K562 (cell line): Measurements from ENCODE around the gene ZBTB43. TPM values are rescaled to one million over a fixed set of nuclear protein-coding genes. Genes with fewer than 3 reads are reported as not detected.

Experiments
- ATAC-seq: fragments of 200-7000 bp; cut with Tn5 transposase; 3 replicates; pipeline ENCODE4 v1.9.1; 2020; ENCODE audit warnings: moderate library complexity
- BruUV-seq: library from RNA; stranded (reverse); fragments of 400-500 nt; replicated peaks from 2 replicates; lab custom pipeline; 2021; lab: Mats Ljungman, UMichigan
- CTCF ChIA-PET: fragments of 300-600 bp; formaldehyde crosslinking; extraction: SDS; loops from one replicate; lab custom pipeline; 2021; ENCODE audit warnings: low intra/inter-chr PET ratio; lab: Yijun Ruan, JAX
- POLR2A ChIA-PET: fragments of 300-600, 350-650 bp; sonication (Branson Sonifier 250); formaldehyde crosslinking; extraction: SDS; loops from one replicate; lab custom pipeline; 2021; ENCODE audit warnings: antibody characterized with exemption, inconsistent platforms; lab: Yijun Ruan, JAX
- DNase-seq, 4 experiments: peaks; one replicate each; pipeline versions ENCODE4 v3.0.0 to v3.0.0-alpha.2; 2011 to 2018; ENCODE audit warnings: low spot score in 3 of 4, mixed read lengths in 3 of 4; ENCODE audit errors: extremely low read depth in 1 of 4
- FAIRE-seq: peaks from 2 replicates; lab custom pipeline; 2011; peaks lifted over from hg19 to GRCh38; lab: Jason Lieb, UNC
- H2AFZ ChIP-seq: 2 replicates; pipeline ENCODE4 v1.6.0; 2011; ENCODE audit warnings: low read depth, low read length, control low read depth, inconsistent platforms
- H3K27ac ChIP-seq: fragments of 200-600 bp; 3 replicates; pipeline ENCODE4 v1.8.0; 2011; ENCODE audit warnings: low read depth, mild to moderate bottlenecking, control low read depth, inconsistent platforms, low read length, moderate library complexity, mixed read lengths; ENCODE audit errors: extremely low read depth
- H3K27me3 ChIP-seq, 2 experiments: fragments of 300-600 bp in 1 of 2; 2 replicates in 1 of 2; 3 replicates in 1 of 2; pipeline versions ENCODE4 v1.6.0 to v1.8.0; 2011; ENCODE audit warnings: inconsistent platforms in 2 of 2, low read length in 2 of 2, mild to moderate bottlenecking in 1 of 2, mixed read lengths in 1 of 2, moderate library complexity in 1 of 2; ENCODE audit not compliant: control insufficient read depth in 2 of 2, insufficient read depth in 2 of 2
- H3K36me3 ChIP-seq: fragments of 300-600 bp; 3 replicates; pipeline ENCODE4 v1.8.0; 2011; ENCODE audit warnings: mild to moderate bottlenecking, low read length, inconsistent platforms; ENCODE audit not compliant: control insufficient read depth, insufficient read depth
- H3K4me1 ChIP-seq, 2 experiments: fragments of 200-600 bp in 1 of 2; replicated peaks in 1 of 2; 2 replicates in 1 of 2; 3 replicates in 1 of 2; pipeline versions ENCODE4 v1.5.1 to v1.8.0; 2011; ENCODE audit warnings: inconsistent platforms in 2 of 2, low read length in 2 of 2, mild to moderate bottlenecking in 1 of 2, mixed read lengths in 1 of 2, moderate library complexity in 1 of 2; ENCODE audit not compliant: control insufficient read depth in 2 of 2, insufficient read depth in 2 of 2
- H3K4me2 ChIP-seq: 2 replicates; pipeline ENCODE4 v1.6.1; 2011; ENCODE audit warnings: low read length, control low read depth, inconsistent platforms, mixed read lengths; ENCODE audit not compliant: insufficient read depth
- H3K4me3 ChIP-seq: fragments of 200-600 bp; sonication (generic), shearing (Covaris generic); 2 replicates; pipeline ENCODE4 v1.5.1; 2016; ENCODE audit warnings: control low read depth, inconsistent platforms
- H3K79me2 ChIP-seq: fragments of 200-600 bp; 3 replicates; pipeline ENCODE4 v1.8.0; 2011; ENCODE audit warnings: low read length, inconsistent platforms; ENCODE audit not compliant: control insufficient read depth, insufficient read depth
- H3K9ac ChIP-seq, 2 experiments: 2 replicates each; pipeline versions ENCODE4 v1.6.0 to v1.6.1; 2011; ENCODE audit warnings: low read depth in 2 of 2, low read length in 2 of 2, control low read depth in 1 of 2, inconsistent platforms in 1 of 2, mild to moderate bottlenecking in 1 of 2, mixed read lengths in 1 of 2; ENCODE audit not compliant: insufficient read depth in 1 of 2
- H3K9me1 ChIP-seq: one replicate; pipeline ENCODE4 v1.6.0; 2011; ENCODE audit warnings: inconsistent platforms, mild to moderate bottlenecking, low read length, moderate library complexity; ENCODE audit not compliant: control insufficient read depth, insufficient read depth
- H3K9me3 ChIP-seq: replicated peaks from 2 replicates; pipeline ENCODE4 v1.5.1; 2011; ENCODE audit warnings: low read depth, low read length, inconsistent platforms; ENCODE audit not compliant: control insufficient read depth, insufficient read depth
- H4K20me1 ChIP-seq: replicated peaks from 2 replicates; pipeline ENCODE4 v1.6.1; 2011; ENCODE audit warnings: low read length, inconsistent platforms, mixed read lengths; ENCODE audit not compliant: control insufficient read depth, insufficient read depth
- ATF3 ChIP-seq, 2 experiments: fragments of 450-650 bp in 1 of 2; sonication (generic) in 1 of 2; formaldehyde crosslinking in 1 of 2; IDR thresholded peaks in 1 of 2; conservative IDR thresholded peaks in 1 of 2; 2 replicates each; pipeline versions ENCODE4 v1.6.1 to v1.8.1; 2016 to 2023; ENCODE audit warnings: mild to moderate bottlenecking in 2 of 2, moderate library complexity in 2 of 2, inconsistent platforms in 1 of 2, missing genetic modification reagents in 1 of 2
- BRF1 ChIP-seq: IDR thresholded peaks from 3 replicates; pipeline ENCODE4 v1.6.1; 2011; ENCODE audit warnings: borderline replicate concordance, mild to moderate bottlenecking; ENCODE audit not compliant: insufficient read length; ENCODE audit errors: extremely low read depth
- CHAMP1 ChIP-seq: fragments of 450-650 bp; IDR thresholded peaks from 2 replicates; pipeline ENCODE4 v1.6.1; 2016; ENCODE audit warnings: mild to moderate bottlenecking
- CTBP1 ChIP-seq: fragments of 450-650 bp; IDR thresholded peaks from 2 replicates; pipeline ENCODE4 v1.6.1; 2016; ENCODE audit warnings: borderline replicate concordance
- ETV5 ChIP-seq: sonication (generic); formaldehyde crosslinking; IDR thresholded peaks from 2 replicates; pipeline ENCODE4 v1.4.0; 2020; ENCODE audit warnings: low read depth, mild to moderate bottlenecking, missing genetic modification reagents
- HDGF ChIP-seq: fragments of 450-650 bp; IDR thresholded peaks from 2 replicates; pipeline ENCODE4 v1.6.1; 2016
- ID3 ChIP-seq, 2 experiments: fragments of 250-450 bp in 1 of 2; fragments of 450-650 bp in 1 of 2; sonication (Bioruptor Pico) in 1 of 2; IDR thresholded peaks; 2 replicates each; pipeline versions ENCODE4 v1.6.1 to v1.8.0; 2016 to 2021; ENCODE audit warnings: mild to moderate bottlenecking in 2 of 2, moderate library complexity in 2 of 2, missing compliant biosample characterization in 1 of 2, missing genetic modification characterization in 1 of 2
- NFIC ChIP-seq: fragments of 450-650 bp; IDR thresholded peaks from 2 replicates; pipeline ENCODE4 v1.6.1; 2017; ENCODE audit warnings: mild to moderate bottlenecking, inconsistent platforms
- ZNF316 ChIP-seq: fragments of 450-650 bp; IDR thresholded peaks from 2 replicates; pipeline ENCODE4 v1.6.1; 2016
- WGBS: fragments of 100-300 bp; shearing (Covaris generic); methylation state at CpG from one replicate; pipeline ENCODE4 v1.1.6; 2016; ENCODE audit warnings: low coverage, mixed read lengths; ENCODE audit not compliant: insufficient coverage; ENCODE audit errors: missing lambda C conversion rate; 5-methylcytosine and 5-hydroxymethylcytosine counted together
- in situ Hi-C: fragments of 300-500 bp; cut with MboI; formaldehyde crosslinking; loops from 4 replicates; pipeline ENCODE4 v1.15.0; 2018; ENCODE audit warnings: inconsistent platforms, mixed read lengths
- intact Hi-C: fragments of 100-400 bp; cut with micrococcal nuclease; formaldehyde crosslinking; loops from 2 replicates; pipeline ENCODE4 v1.14.2; 2022
- polyA plus RNA-seq, 8 experiments: library from polyadenylated mRNA; depleted of rRNA in 4 of 8; stranded (reverse) in 5 of 8; unstranded in 3 of 8; fragments of >200 nt; fragmentation: Nextera tagmentation in 2 of 8; fragmentation: Illumina TruSeq in 1 of 8; extraction: Ambion mirVana in 2 of 8; extraction: Trizol in 1 of 8; gene quantifications; 2 replicates each; pipeline versions ENCODE4 v1.2.1 to v1.2.3, GENCODE V29; 2011 to 2014; ENCODE audit warnings: inconsistent platforms in 1 of 8, missing spikeins in 1 of 8
- total RNA-seq, 7 experiments: library from RNA; depleted of rRNA in 6 of 7; stranded (reverse); fragments of >200 nt in 6 of 7; fragmentation: Illumina TruSeq in 2 of 7; extraction: Trizol in 2 of 7; gene quantifications; 2 replicates each; pipeline versions ENCODE4 v1.2.1 to v1.2.3, GENCODE V29; 2011 to 2021; ENCODE audit warnings: low replicate concordance in 1 of 7

Gene ZBTB43
- total and polyA plus RNA-seq, 9 of the 15 experiments (the other 6 are each of a cell fraction or from before 2014, with no cell fraction given): 3.9 to 17.2 (median 9.1) TPM

- no peaks in the 10 kb centered on the region for H3K9me1 ChIP-seq
- H2AFZ ChIP-seq: no peak overlapping the region
- no peak for ATAC-seq
- no TSS peak for BruUV-seq
- POLR2A ChIA-PET: no interaction called here
- H3K4me1 ChIP-seq: peaks cover 0 to 6% of the 10 kb centered on the region in 2 experiments; a peak in 3 of 5 replicates
- H3K27me3 ChIP-seq: peaks cover 22 to 64% of the 10 kb centered on the region in 2 experiments
- in situ Hi-C loops (no loop called here), intact Hi-C loops (no loop called here)
- TF ChIP-seq NFIC (peak; percentile 49; the same call in 1 of the 2 replicates), BRF1 (no peak)
- no peak overlapping the region for H3K9ac ChIP-seq
- H3K4me3 ChIP-seq: no peak overlapping the region
- no peaks in the 10 kb centered on the region for H3K36me3 ChIP-seq
- CTCF ChIA-PET: no interaction called here
- FAIRE-seq: no peak
- WGBS: under 1% methylated on average over 6 of the region's 6 CpGs
- peaks cover 5% of the 10 kb centered on the region; the same call in 1 of the 2 replicates for H4K20me1 ChIP-seq
- no peak overlapping the region for H3K27ac ChIP-seq
- no peak overlapping the region for H3K4me2 ChIP-seq
- H3K79me2 ChIP-seq: no peaks in the 10 kb centered on the region
- H3K9me3 ChIP-seq: no peaks in the 10 kb centered on the region
- DNase-seq: no peak
Observed at GRCh38 chr9:126756876-126757415, 47.9 kb upstream of the ZBTB43 start.

GRCh38 chr9:126758916-126759585, 45.8 kb upstream of the ZBTB43 start:
- BruUV-seq: no TSS peak
- H3K4me1 ChIP-seq: peaks cover 0 to 6% of the 10 kb centered on the region in 2 experiments; a peak in 3 of 5 replicates
- no peak for ATAC-seq
- DNase-seq: no peak
- FAIRE-seq: no peak
- peaks cover 19 to 51% of the 10 kb centered on the region in 2 experiments for H3K27me3 ChIP-seq
- no peak overlapping the region for H3K9ac ChIP-seq
- intact Hi-C loops: no loop called here
- H4K20me1 ChIP-seq: peaks cover 5% of the 10 kb centered on the region; the same call in 1 of the 2 replicates
- ChIA-PET POLR2A (interaction anchor here (1.1 to 1.5 kb wide), 4 partner anchors 10 to 46 kb away, joined by 3 to 7 read pairs (median 4); no protein-coding TSS in a partner anchor), CTCF (interaction anchor here (0.6 kb wide), 1 partner anchor 608 kb away, joined by 3 read pairs; no protein-coding TSS in a partner anchor)
- no peak overlapping the region for H2AFZ ChIP-seq
- WGBS: 6% methylated on average over 7 of the region's 7 CpGs
- no peaks in the 10 kb centered on the region for H3K9me1 ChIP-seq
- H3K27ac ChIP-seq: no peak overlapping the region
- no peaks in the 10 kb centered on the region for H3K36me3 ChIP-seq
- no peak overlapping the region; the same call in 1 of the 2 replicates for H3K4me2 ChIP-seq
- no peak overlapping the region for H3K4me3 ChIP-seq
- in situ Hi-C loops: no loop called here
- no peaks in the 10 kb centered on the region for H3K9me3 ChIP-seq
- no peaks in the 10 kb centered on the region for H3K79me2 ChIP-seq
- no peak for TF ChIP-seq ETV5 (CRISPR knock-in tag)
- TF ChIP-seq ZNF316: no peak
- TF ChIP-seq ID3 (CRISPR knock-in tag; IDR thresholded peaks at IDR 0.05): no peak
- no peak for TF ChIP-seq ID3 (tag; IDR thresholded peaks at IDR 0.05)
- no peak for TF ChIP-seq HDGF
- TF ChIP-seq CHAMP1: no peak
- TF ChIP-seq ATF3 (IDR thresholded peaks at IDR 0.05): peak; percentile 67
- TF ChIP-seq ATF3 (CRISPR knock-in tag; conservative IDR thresholded peaks at IDR 0.05): no peak
- no peak for TF ChIP-seq CTBP1
